GM06990 (cell line): Measurements from ENCODE around the gene TMA7.
"Not testable (repeated sequence)": the region's sequence is repeated elsewhere in the genome, so short reads cannot be mapped to it uniquely, and the experiment has no call there.

Source experiments
- DNase-seq: peaks from one replicate; pipeline ENCODE4 v3.0.0-alpha.2; 2011; ENCODE audit not compliant: insufficient read length; ENCODE audit errors: extremely low read depth
- H3K27me3 ChIP-seq: replicated peaks from 2 replicates; pipeline ENCODE4 v1.6.0; 2011; ENCODE audit warnings: low read length; ENCODE audit not compliant: control insufficient read depth, insufficient read depth
- H3K36me3 ChIP-seq: 2 replicates; pipeline ENCODE4 v1.5.1; 2011; ENCODE audit warnings: low read length; ENCODE audit not compliant: control insufficient read depth, insufficient read depth
- H3K4me3 ChIP-seq: replicated peaks from 2 replicates; pipeline ENCODE4 v1.5.1; 2011; ENCODE audit warnings: low read depth, mild to moderate bottlenecking, control low read depth, low read length
- TF ChIP-seq, protein P1 (sequence below): IDR thresholded peaks from 2 replicates; pipeline ENCODE4 v1.5.1; 2011; ENCODE audit warnings: low read length, control low read depth, mild to moderate bottlenecking, inconsistent platforms; ENCODE audit not compliant: insufficient read depth, poor library complexity, severe bottlenecking

The TMA7 gene

GRCh38 chr3:48399387-48400172 lies 40.5 kb upstream of the TMA7 start:
- TF ChIP-seq, protein P1, sequence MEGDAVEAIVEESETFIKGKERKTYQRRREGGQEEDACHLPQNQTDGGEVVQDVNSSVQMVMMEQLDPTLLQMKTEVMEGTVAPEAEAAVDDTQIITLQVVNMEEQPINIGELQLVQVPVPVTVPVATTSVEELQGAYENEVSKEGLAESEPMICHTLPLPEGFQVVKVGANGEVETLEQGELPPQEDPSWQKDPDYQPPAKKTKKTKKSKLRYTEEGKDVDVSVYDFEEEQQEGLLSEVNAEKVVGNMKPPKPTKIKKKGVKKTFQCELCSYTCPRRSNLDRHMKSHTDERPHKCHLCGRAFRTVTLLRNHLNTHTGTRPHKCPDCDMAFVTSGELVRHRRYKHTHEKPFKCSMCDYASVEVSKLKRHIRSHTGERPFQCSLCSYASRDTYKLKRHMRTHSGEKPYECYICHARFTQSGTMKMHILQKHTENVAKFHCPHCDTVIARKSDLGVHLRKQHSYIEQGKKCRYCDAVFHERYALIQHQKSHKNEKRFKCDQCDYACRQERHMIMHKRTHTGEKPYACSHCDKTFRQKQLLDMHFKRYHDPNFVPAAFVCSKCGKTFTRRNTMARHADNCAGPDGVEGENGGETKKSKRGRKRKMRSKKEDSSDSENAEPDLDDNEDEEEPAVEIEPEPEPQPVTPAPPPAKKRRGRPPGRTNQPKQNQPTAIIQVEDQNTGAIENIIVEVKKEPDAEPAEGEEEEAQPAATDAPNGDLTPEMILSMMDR = no peak
- H3K4me3 ChIP-seq = no peak overlapping the region
- no peaks in the 10 kb centered on the region for H3K27me3 ChIP-seq
- no peaks in the 10 kb centered on the region for H3K36me3 ChIP-seq
- DNase-seq = no peak

DNA sequence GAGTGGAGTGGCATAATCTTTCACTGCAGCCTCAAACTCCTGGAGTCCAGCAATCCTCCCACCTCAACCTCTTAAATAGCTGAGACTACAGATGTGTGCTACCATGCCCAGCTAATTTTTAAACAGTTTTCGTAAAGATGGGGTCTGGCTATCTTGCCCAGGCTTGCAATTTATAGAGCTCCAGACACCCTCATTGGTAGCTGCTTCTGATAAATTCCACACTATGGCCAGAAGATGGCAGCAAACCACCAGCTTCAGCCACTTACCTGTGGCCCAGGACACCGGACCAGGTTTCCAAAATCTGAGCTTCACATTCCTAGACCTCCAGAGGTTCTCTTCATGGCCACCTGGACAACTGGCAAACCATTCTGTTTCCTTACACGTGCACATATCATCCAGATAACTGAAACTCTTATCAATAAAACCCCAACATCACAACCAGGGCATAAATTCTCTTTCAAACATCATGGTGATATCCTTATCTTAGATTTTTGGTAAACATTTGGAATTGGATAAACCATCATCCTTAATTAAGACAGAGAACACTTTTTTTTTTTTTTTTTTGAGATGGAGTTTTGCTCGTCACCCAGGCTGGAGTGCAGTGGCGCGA lies 39.1 kb upstream of the TMA7 start:
- no peak for DNase-seq
- TF ChIP-seq, protein P1 = peak; percentile 71
- H3K27me3 ChIP-seq = no peaks in the 10 kb centered on the region
- H3K4me3 ChIP-seq = no peak overlapping the region
- no peaks in the 10 kb centered on the region for H3K36me3 ChIP-seq

DNA sequence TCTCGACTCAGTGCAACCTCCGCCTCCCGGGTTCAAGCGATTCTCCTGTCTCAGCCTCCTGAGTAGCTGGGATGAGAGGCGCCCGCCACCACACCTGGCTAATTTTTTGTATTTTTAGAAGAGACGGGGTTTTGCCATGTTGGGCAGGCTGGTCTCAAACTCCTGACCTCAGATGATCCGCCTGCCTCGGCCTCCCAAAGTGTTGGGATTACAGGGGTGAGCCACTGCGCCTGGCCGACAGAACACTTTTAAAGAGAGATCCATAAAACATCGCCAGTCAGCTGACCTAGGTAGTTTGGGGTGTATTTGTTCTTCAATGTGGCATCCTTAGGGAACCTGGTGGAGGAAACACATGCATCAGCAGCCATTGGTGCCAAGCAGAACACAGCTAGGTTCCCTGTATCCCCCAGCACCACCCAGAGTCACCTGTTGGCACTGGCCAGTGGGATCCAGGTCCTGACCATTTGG lies 38.6 kb upstream of the TMA7 start:
- H3K27me3 ChIP-seq, H3K36me3 ChIP-seq, DNase-seq, H3K4me3 ChIP-seq: not testable (repeated sequence)

DNA sequence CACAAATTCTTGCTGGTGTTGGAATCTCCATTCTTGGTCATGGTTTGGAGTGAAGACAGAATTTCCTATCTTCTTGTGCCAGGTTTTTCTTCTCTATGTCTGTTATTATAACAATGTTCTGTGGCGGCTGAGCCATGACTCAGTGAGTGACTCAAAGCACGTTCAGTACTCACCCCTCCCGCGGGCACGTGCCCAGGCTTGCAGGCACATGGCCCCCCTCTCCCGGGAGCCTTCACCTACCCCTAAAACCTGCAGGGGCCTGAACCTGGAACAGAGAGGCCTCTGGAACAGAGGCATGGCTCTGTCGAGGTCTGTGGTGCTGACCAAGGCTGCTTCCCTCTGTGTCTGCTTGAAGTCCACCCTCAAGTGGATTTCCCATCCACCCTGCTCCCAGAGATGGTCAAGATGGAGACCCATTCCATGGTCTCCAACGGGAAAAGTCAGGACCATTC lies 37.8 kb upstream of the TMA7 start:
- TF ChIP-seq, protein P1 = no peak
- H3K27me3 ChIP-seq = no peaks in the 10 kb centered on the region
- no peaks in the 10 kb centered on the region for H3K36me3 ChIP-seq
- no peak for DNase-seq
- no peak overlapping the region for H3K4me3 ChIP-seq

DNA sequence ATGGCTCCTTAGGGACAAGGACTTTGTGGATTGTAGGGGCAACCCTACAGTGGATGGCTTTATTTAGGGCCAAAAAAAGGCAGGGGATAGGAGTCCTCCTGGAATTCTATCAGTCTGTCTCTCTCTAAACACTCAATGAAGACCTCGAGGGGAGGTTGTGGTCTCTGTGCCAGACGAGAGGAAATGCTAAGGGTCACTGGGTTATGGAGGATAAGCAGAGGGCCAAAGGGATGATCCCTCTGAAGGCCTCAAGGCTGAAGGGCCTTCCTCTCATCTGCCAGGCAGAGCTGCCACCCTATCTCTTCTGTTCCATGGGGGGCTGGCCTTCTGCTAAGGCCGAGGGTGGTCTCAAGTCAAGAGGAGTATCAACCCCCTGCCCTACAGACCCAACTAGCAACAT lies 37.1 kb upstream of the TMA7 start:
- H3K36me3 ChIP-seq = no peaks in the 10 kb centered on the region
- H3K27me3 ChIP-seq = no peaks in the 10 kb centered on the region
- no peak overlapping the region for H3K4me3 ChIP-seq
- TF ChIP-seq, protein P1 = no peak
- no peak for DNase-seq

DNA sequence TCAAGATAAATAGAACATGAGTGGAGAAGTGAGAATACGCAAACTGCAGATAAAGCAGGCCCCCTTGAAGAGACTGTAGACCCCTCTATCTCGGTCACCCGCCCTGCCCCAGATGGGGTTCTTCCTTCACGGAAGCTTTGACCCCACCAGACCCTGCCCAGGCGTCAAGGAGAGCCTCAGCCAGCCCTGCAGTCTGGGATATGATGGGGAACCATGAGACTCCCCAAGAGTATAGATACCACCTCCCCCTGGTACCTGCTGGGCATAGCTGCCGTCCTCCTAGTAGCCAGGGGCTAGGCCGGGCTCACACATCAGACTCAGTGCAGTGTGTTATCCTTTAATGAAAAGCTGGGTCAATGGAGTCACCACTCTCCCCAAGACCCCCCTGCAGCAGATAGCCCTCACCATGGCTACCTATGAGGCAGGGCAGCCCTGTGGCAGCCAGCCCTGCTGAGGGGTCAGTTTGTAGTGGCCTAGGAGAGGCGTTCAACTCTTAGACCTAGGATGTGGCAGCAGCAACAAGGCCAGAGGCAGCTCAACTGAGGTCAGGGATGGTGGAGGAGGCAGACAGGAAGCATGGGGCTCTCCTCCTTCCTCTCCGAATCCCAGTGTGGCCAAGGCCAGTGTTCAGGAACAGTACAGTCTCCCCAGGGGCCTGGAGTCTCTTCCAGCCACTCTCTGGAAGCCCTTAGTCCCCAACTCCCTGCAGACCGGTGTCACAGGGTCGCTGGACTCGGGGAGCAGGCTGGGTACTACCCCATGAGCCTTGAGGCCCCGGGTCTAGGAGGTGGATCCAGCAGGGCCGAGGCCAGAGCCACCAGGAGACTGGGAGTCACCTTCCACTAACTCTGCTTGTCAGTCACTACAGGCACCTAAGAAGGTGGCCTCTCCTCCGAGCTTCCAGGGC lies 36.3 kb upstream of the TMA7 start:
- Histone ChIP-seq H3K4me3 (no peak overlapping the region), H3K27me3 (no peaks in the 10 kb centered on the region), H3K36me3 (no peaks in the 10 kb centered on the region)
- no peak for DNase-seq
- TF ChIP-seq, protein P1 = peak; percentile 4
